ENCODE measurements around the gene SARM1. TPM values are rescaled to one million over a fixed set of nuclear protein-coding genes. Genes with fewer than 3 reads are reported as not detected.

The SARM1 gene
- total and polyA plus RNA-seq, 2 of the 8 experiments (the other 6 are each of a cell fraction or from before 2014, with no cell fraction given), result 5.8 to 9.2 TPM

GRCh38 chr17:28372945-28373274 lies 1.4 kb downstream of the SARM1 start:
- Histone ChIP-seq H4K8ac (ENCODE audit: extremely low read depth, insufficient read depth, low read length) (no peak overlapping the region), H3K79me1 (ENCODE audit: low read depth, low read length) (no peaks in the 10 kb centered on the region; the same call in 1 of the 2 replicates), H2BK20ac (ENCODE audit: low read length) (no peak overlapping the region), H3K4me1 (replicated peaks in 1 of 4; ENCODE audit: control insufficient read depth in 3 of 4, insufficient read depth in 4 of 4, low read length in 3 of 4) (peaks cover 3 to 16% (median 9%) of the 10 kb centered on the region in 4 experiments; a peak in 6 of 7 replicates), H3K4me2 (ENCODE audit: insufficient read depth in 1 of 2, low read depth in 2 of 2, low read length in 2 of 2) (peak overlapping the region; percentile 76 to 89; a peak in 3 of 4 replicates), H3K79me2 (ENCODE audit: control insufficient read depth in 1 of 2, insufficient read depth in 2 of 2, low read length in 2 of 2) (no peaks in the 10 kb centered on the region), H3K4me3 (ENCODE audit: extremely low read depth in 1 of 4, insufficient read depth in 2 of 4, low read depth in 3 of 4, low read length in 4 of 4) (0 out of 8 replicates have a peak overlapping the region, but pooled peaks of 1 of the 4 experiments have one; percentile 79), H3K9ac (replicated peaks in 1 of 4; ENCODE audit: extremely low read depth in 1 of 4, low read depth in 3 of 4, low read length in 3 of 4) (no peak overlapping the region), H3K36me3 (ENCODE audit: control insufficient read depth in 2 of 4, insufficient read depth in 4 of 4, low read length in 3 of 4) (no peaks in the 10 kb centered on the region), H2AFZ (ENCODE audit: low read length) (no peak overlapping the region), H4K20me1 (replicated peaks in 1 of 2; ENCODE audit: control insufficient read depth in 1 of 2, insufficient read depth in 2 of 2, low read length in 2 of 2) (peaks cover 2 to 12% of the 10 kb centered on the region in 2 experiments), H2BK12ac (ENCODE audit: low read depth, low read length) (no peak overlapping the region), H3K4ac (replicated peaks; ENCODE audit: insufficient read length, low read depth, low read length) (no peak overlapping the region), H2BK120ac (replicated peaks; ENCODE audit: low read depth, low read length) (no peak overlapping the region), H2BK15ac (ENCODE audit: low read length) (no peak overlapping the region), H3K23me2 (ENCODE audit: low read depth, low read length) (peaks cover 16% of the 10 kb centered on the region; the same call in 1 of the 2 replicates), H3K14ac (ENCODE audit: insufficient read length) (no peak overlapping the region), H3K9me3 (ENCODE audit: insufficient read depth in 2 of 2, low read depth in 1 of 2, low read length in 1 of 2) (no peaks in the 10 kb centered on the region), H3K27ac (ENCODE audit: low read depth, low read length) (no peak overlapping the region), H3K18ac (ENCODE audit: extremely low read depth, low read length) (no peak overlapping the region), H4K91ac (replicated peaks; ENCODE audit: insufficient read length, low read length) (no peak overlapping the region), H3K56ac (replicated peaks; ENCODE audit: insufficient read length, low read depth, low read length) (no peak overlapping the region), H4K5ac (ENCODE audit: insufficient read length, low read depth, low read length) (no peak overlapping the region), H2AK5ac (ENCODE audit: low read depth, low read length) (no peak overlapping the region), H3K23ac (ENCODE audit: insufficient read length) (no peak overlapping the region), H2BK5ac (ENCODE audit: low read depth, low read length) (no peak overlapping the region), H3K27me3 (replicated peaks in 1 of 4; ENCODE audit: control insufficient read depth in 3 of 4, extremely low read depth in 1 of 4, insufficient read depth in 3 of 4, low read length in 3 of 4) (peaks cover 9 to 19% (median 19%) of the 10 kb centered on the region in 4 experiments)
- CTCF ChIA-PET (ENCODE audit: partially characterized antibody), result interaction anchor here (1.2 to 4.6 kb wide), 4 partner anchors 8 to 174 kb away, joined by 4 to 20 read pairs (median 6); partner anchors contain the start of gene POLDIP2
- no peak for FAIRE-seq
- no peak for DNase-seq (ENCODE audit: low read depth in 1 of 2, low spot score in 2 of 2)
- WGBS, 2 experiments (ENCODE audit: extremely low coverage in 1 of 2, insufficient coverage in 1 of 2, insufficient read length in 1 of 2, insufficient replicate concordance in 2 of 2, low coverage in 1 of 2, low lambda C conversion rate in 2 of 2, missing lambda C conversion rate in 1 of 2), result 72% methylated on average over 6 of the region's 6 CpGs; no CpG with 5 or more reads in 1 of the 2 experiments
- POLR2A ChIA-PET (ENCODE audit: partially characterized antibody), result interaction anchor here (0.7 to 12.7 kb wide), 5 partner anchors 8 to 125 kb away, joined by 3 to 103 read pairs (median 4); partner anchors contain the start of genes POLDIP2 and SLC13A2

All from H1 (cell line).